ENCODE data around the gene FALEC.
A peak's percentile ranks its signal among the peaks of the same experiment; 100 is the strongest.

Gene FALEC

GRCh38 chr1:150512846-150513245 is 2.7 kb upstream of the FALEC start:
- no peak for DNase-seq

- DNase-seq, result peak; percentile 22
These were observed 2.2 kb upstream of the FALEC start for GRCh38 chr1:150513351-150513791.

GRCh38 chr1:150514260-150514659 is 1.3 kb upstream of the FALEC start:
- no peak for DNase-seq

- no peak for DNase-seq
These were observed 632 bp upstream of the FALEC start for GRCh38 chr1:150514913-150515327.

- peak; percentile 52 for DNase-seq
These were observed 569 bp downstream of the FALEC start for GRCh38 chr1:150516050-150516591.

GRCh38 chr1:150516616-150517015 is 1.1 kb downstream of the FALEC start:
- peak; percentile 52 for DNase-seq

GRCh38 chr1:150521196-150521968 is 5.8 kb downstream of the FALEC start:
- no peak for DNase-seq

GRCh38 chr1:150525348-150525747 is 9.8 kb downstream of the FALEC start:
- DNase-seq, result no peak

GRCh38 chr1:150528196-150528595 is 12.6 kb downstream of the FALEC start:
- DNase-seq, result no peak

GRCh38 chr1:150529017-150529416 is 13.5 kb downstream of the FALEC start:
- no peak for DNase-seq

- no peak for DNase-seq
These were observed 15.1 kb downstream of the FALEC start for GRCh38 chr1:150530491-150531159.

- no peak for DNase-seq
These were observed 17.3 kb downstream of the FALEC start for GRCh38 chr1:150532860-150533259.

- DNase-seq, result no peak
These were observed 18.4 kb downstream of the FALEC start for GRCh38 chr1:150534002-150534401.

- no peak for DNase-seq
These were observed 20.1 kb downstream of the FALEC start for GRCh38 chr1:150535511-150536287.

GRCh38 chr1:150536836-150537731 is 21.5 kb downstream of the FALEC start:
- no peak for DNase-seq

GRCh38 chr1:150537732-150538684 is 22.5 kb downstream of the FALEC start:
- DNase-seq, result no peak

GRCh38 chr1:150543500-150544143 is 28.1 kb downstream of the FALEC start:
- no peak for DNase-seq

GRCh38 chr1:150544204-150544603 is 28.7 kb downstream of the FALEC start:
- DNase-seq, result no peak

GRCh38 chr1:150545486-150546032 is 30.0 kb downstream of the FALEC start:
- DNase-seq, result no peak

- DNase-seq, result no peak
These were observed 30.9 kb downstream of the FALEC start for GRCh38 chr1:150546294-150546937.

Measured in DMS53 (cell line).